ENCODE results near the gene HYAL1.
"Not testable (repeated sequence)": the region's sequence is repeated elsewhere in the genome, so short reads cannot be mapped to it uniquely, and the experiment has no call there.

Gene HYAL1

DNA sequence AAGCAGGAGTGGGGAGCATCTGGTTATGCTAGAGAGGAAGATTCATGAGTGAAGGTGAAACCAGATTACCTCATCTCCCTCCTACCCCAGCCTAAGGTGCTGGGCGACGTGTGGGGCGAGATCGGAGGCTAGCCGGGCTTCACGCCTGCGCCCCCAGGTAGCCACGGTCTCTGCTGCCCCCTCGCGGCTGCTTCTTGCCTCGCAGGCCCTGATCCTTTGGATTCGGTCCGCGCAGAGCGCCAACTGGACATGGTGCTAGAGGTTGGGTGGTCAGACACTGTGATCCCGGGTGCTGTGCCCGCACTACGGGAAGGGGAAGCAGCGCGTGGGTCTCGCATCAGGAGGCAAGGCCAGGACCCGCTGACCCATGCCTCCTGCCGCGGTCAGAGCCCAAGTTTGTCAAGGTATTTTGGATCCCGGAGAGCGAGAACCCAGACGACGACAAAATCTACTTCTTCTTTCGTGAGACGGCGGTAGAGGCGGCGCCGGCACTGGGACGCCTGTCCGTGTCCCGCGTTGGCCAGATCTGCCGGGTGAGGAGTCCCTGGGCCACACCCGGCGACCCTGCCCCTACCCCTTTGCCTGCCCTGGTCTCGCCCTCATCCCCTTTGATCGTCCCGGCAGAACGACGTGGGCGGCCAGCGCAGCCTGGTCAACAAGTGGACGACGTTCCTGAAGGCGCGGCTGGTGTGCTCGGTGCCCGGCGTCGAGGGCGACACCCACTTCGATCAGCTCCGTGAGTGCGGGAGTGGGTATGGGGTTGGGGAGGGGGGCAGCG lies 30.3 kb downstream of the HYAL1 start:
- DNase-seq (ENCODE audit: low spot score): peak; percentile 83

DNA sequence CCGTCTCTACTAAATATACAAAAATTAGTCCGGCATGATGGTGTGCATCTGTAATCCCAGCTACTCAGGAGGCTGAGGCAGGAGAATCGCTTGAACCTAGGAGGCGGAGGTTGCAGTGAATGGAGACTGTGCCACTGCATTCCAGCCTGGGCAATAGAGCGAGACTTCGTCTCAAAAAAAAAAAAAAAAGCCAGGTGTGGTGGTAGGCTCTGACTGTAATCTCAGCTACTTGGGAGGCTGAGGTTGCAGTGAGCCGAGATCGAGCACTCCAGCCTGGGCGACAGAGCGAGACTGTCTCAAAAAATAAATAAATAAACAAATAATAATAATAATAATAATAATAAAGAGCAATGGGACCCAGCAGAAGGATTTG lies 30.9 kb downstream of the HYAL1 start:
- not testable (repeated sequence) for DNase-seq (ENCODE audit: low spot score)

DNA sequence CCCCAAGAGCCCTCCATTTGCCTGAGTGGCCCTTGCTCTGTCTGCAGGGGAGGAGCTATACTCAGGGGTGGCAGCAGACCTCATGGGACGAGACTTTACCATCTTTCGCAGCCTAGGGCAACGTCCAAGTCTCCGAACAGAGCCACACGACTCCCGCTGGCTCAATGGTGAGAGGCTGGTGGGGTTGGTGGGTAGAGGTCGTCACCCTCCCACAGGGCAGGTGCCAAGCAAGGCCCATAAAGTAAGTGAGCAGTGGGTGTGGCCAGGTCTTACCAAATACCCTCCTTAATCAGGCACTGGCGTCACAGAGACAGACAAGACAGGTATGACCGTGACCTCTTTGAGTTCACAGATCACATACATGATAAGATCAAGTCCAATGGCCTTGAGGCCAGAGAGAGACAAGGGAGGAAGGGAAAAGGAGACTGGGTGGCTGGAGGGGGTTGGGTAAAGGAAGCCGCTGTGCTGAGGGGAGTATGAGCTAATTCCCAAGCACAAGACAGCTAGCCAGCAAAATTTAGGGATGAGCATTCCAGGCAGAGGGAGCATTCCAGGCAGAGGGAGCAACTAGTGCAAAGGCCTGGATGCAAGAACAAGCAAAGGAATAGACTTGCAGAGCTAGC lies 31.9 kb downstream of the HYAL1 start:
- DNase-seq (ENCODE audit: low spot score): no peak

DNA sequence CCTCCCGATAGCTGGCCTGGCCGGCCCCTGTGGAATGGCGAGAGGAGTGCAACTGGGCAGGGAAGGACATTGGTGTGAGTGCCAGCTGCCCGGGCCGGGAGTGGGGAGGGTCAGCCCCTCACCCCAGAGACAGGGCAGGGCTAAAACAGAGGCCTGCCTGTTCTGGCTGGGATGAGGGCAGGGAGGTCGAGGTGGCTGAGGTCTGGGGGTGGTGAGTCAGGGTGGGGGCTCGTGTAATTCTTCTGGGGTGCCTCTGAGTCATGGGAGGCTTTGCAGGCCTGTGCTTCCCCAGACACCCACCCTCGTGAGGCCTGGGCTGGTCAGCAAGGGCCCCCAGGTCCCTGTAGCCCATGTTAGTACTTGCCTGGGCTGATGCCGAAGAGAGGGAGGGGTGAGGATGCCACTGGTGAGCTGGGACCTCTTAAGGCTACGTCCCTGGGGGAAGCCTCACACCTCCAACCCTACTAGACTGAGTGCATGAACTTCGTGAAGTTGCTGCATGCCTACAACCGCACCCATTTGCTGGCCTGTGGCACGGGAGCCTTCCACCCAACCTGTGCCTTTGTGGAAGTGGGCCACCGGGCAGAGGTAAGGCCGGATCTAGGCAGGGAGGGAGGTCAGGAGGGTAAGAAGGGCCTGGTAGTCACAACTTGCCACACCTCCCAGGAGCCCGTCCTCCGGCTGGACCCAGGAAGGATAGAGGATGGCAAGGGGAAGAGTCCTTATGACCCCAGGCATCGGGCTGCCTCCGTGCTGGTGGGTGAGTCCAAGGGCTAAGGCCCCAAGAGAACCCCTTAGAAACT lies 32.8 kb downstream of the HYAL1 start:
- DNase-seq (ENCODE audit: low spot score): no peak

DNA sequence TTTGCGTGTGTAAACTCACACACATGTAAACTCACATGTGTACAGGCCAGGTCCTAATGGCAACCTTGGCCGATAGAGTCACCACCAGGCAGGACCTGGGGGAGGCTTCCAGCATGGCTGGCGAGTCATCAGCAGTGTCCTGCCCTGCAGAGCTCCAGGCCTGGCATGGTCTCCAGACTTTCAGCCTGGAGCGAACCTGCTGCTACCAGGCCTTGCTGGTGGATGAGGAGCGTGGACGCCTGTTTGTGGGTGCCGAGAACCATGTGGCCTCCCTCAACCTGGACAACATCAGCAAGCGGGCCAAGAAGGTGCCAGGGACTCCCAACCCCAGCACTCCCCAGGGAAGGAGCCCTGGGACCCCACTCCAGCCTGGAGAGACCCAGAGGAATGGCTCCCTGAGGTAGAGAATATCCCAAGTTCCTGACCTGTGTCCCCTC lies 33.4 kb downstream of the HYAL1 start:
- no peak for DNase-seq (ENCODE audit: low spot score)

DNA sequence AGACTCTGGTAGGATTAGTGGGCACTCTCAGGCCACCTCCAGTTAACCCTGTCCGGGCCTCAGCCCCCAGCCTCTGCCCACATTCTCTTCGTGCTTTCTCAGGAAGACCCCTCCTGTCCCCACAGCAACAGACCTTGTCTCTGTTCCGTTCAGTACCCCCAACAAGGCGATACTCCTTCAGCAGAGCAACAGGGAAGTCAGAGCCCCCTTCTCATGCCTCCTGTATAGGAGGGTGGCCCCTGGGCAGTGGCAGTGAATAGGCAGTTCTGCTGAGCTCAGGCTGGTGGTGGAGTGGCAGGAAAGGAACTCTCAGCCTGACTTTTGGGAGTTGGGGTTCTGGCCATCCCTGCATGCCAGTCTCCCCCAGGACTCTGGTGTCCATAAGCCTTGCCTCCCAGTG lies 33.9 kb downstream of the HYAL1 start:
- no peak for DNase-seq (ENCODE audit: low spot score)

DNA sequence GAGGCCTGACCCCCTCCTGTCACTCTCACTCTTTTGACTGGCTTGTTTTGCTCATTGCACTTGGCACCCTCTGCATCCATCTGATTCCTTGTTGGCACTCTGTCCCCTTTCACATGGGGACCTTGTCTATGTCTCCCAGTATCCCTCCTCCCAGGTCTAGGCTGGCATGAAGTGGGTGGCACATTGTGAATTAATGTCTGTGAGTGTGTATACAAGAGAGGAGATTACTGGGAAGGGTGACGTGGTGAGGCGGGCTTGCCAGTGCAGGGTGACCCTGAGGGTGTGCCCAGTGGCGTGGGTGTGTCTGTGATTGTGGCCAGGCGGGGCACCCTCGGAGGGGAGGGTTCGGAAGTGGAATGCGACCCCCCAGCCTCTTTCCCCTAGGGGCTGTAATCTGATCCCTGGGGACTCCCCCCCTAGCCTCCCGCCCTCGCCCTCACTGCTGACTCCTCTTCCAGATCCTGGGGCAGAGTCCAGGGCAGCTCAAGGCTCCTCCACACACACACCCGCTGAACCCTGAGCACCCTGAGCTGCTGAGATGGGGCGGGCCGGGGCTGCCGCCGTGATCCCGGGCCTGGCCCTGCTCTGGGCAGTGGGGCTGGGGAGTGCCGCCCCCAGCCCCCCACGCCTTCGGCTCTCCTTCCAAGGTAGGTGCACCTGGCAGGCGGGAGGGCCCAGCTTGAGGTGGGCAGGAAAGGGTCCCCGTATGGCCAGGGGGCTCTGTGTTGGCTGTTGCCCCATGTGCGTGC lies 34.5 kb downstream of the HYAL1 start, which contains the start of gene SEMA3B:
Gene SEMA3B (plus strand): TSS at position 445 of the 749 bp plus-strand sequence. CDS start 94 bp downstream, at position 539.
- DNase-seq (ENCODE audit: low spot score): no peak

DNA sequence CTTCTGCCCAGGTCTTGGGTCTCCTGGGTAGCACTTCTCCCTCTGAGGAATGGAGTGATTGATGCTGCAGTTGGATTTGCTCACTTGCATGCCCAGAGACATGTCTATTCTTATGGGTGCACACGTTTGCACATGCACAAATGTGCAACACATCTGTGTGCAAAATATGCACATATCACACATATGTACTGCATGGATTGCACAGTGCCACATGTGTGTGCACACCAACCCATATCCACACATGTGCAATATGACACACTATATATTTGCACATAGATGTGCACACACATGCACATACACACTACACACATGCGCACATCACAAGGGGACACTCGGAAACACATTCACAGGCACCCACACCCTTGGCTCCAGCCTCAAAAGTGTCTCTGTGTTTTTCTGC lies 35.1 kb downstream of the HYAL1 start:
- DNase-seq (ENCODE audit: low spot score): no peak

DNA sequence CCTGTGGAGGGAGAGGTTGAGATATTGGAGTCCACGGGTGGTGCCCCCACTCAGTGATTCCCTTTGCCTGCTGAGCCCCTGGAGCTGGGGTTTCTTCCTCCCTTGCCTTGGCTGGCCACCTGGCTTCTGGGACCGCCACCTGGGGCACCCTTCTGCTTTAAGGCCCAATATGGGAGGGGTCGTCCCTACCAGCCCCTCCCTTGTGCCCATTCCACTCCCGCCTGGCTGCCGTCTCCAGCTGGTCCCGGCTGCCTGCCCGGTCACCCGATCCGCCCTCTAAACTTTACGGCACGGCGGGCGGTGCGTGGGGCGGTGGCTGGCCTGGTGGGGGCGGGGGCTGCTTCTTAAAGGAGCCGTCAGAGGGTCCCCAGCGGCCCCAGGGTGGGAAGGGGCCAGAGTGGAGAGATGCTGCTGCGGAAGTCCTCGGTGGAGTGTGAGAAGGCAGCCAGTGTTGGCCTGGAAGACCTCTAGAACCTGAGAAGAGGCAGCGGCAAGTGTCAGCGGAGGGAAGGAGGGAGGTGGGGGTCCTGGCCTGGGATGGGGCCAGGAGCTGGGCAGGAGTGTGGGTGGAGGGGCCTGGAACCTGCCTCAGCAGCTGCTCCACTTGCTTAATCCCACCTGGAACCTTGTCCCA lies 36.0 kb downstream of the HYAL1 start:
- no peak for DNase-seq (ENCODE audit: low spot score)

DNA sequence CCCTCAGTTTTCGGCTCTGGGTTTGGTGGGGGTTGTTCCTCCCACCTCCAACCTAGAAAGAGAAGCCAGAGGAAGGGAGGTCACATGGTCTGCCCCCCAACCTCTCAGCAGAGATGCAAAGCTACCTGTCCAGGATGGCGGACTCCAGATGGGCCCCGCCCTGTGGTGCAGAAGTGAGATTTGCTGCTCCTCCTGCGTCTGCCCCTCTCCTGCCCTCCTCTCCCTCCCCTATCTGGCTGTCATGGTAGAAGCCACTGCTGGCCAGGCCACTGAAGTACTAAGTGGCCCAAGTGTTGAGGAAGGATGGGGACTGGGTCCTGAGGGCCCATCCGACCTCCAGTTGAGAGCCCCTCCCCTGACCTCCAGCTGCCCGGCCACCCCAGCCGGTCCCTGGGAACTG lies 36.5 kb downstream of the HYAL1 start:
- DNase-seq (ENCODE audit: low spot score): no peak

DNA sequence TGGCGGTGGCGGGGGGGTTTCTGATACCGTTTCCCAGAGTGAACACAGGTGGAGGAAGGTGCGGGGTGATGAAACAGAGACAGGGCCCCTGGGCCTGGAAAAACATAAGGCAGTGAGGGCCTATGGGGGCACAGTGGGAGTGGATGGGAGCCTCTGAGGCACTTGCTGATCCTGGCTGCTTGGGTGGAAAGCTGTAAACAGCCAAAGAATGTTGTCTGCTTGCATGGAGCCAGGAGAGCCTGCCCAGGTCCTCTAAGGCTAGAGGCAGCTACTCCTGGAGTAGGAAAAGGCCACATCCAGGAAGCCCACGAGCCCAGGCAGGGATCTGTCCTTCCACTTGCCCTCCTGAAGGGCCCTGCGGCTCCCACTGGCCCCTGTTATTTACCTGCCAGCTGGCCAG lies 37.4 kb downstream of the HYAL1 start:
- DNase-seq (ENCODE audit: low spot score): no peak

DNA sequence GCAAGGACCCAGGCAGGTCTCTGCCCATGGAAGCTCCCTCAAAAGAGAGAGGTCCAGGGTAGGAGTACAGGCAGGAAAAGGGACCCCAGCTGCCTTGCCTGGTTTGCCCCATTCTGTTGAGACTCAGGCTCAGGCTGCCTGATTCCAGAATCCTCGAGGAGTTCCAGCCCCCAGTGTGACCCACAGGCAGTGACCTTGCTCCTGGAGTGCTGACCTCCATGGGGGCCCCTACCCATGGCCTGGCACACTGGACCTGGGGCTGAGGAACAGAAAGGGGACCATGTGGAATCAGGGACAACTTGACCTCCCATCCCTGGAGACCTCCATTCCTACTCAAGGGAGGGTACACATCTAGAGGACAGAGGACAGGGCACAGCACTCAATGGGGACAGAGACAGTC lies 37.8 kb downstream of the HYAL1 start:
- no peak for DNase-seq (ENCODE audit: low spot score)

DNA sequence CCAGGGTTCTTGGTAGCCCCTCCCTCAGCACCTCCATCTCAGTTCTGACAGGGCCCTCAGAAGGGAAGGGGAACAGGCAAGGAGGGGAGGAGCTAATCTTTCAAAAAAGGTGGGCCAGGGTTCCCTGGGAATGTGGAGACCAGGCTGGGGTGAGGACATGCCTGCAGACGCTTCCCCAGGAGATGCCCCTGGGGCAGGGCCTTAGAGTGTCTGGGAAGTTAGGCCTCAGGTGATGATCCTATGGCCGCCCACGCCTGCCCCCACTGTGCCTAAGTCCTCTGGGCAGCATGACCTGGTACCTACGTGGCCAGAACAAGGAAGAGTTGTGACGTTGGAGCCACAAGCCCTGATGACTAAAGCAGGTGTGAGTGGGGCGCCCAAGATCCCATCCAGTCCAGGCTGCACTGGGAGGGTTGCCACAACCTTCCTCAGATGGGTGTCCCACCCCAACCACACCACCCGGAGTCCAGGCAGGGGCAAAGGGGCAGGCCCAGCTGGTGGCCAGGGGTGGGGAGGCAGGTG lies 38.3 kb downstream of the HYAL1 start:
- DNase-seq (ENCODE audit: low spot score): no peak

DNA sequence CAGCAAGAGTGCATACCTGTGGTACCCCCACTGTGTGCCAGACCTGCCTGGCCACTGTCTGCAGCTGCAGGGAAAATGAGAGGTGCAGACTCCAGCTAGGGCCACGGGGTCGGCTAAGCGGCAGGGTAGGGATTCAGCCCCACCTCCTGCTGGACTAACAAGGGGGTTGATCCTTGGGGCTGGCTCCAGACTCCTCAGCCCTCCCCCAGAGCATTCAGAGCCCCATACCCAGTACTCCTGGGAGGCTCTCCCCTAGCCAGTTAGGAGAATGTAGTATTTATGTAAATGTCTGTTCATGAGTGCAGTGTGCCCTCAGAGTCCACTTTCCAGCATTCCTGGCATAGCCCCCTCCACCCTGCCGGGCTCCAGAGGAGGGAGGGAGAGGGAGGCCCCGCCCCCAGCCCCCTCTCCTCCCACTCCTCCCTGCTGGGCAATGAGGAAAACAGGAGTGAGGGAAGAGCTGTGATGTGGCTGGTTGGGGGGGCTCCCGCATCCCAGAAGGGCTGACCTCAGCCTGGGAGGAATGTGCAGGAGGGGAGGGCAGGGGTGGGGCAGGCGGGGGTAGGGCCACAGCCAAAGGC lies 38.9 kb downstream of the HYAL1 start:
- peak; percentile 93 for DNase-seq (ENCODE audit: low spot score)

DNA sequence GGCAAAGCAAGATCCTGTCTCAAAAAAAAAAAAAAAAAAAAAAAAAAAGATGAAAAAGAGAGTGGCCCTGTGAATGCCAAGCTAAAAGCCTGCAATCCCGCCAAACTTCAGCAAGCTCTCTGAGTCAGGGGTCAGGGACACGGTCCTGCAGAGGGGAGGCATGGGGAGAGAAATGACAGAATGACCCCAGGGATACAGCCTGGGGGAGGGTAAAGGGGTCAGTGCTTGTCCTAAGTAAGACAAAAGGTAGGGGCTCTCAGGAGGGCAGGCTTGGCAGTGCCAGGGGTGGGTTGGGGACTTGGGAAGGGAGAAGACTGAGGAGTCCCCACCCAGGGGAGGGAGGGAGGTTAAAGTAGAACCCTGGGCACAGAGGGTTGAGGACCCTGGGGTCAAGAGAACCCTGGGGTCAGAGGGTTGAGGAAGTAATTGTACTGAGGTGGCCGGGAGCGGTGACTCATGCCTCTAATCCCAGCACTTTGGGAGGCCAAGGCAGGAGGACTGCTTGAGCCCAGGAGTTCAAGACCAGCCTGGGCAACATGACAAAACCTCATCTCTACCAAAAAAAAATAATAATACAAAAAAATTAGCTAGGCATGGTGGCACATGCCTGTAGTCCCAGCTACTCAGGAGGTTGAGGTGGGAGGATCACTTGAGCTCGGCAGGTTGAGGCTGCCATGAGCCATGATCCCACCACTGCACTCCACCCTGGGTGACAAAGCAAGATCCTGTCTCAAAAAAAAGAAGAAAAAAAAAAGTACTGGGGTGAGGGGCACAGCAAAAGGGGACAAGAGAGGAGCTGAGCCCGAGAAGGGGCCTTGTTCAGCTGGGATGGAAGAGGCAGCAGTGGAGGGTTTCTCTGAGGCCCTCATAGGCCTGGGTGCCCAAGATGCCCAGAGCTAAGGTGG lies 39.6 kb downstream of the HYAL1 start:
- DNase-seq (ENCODE audit: low spot score): no peak

DNA sequence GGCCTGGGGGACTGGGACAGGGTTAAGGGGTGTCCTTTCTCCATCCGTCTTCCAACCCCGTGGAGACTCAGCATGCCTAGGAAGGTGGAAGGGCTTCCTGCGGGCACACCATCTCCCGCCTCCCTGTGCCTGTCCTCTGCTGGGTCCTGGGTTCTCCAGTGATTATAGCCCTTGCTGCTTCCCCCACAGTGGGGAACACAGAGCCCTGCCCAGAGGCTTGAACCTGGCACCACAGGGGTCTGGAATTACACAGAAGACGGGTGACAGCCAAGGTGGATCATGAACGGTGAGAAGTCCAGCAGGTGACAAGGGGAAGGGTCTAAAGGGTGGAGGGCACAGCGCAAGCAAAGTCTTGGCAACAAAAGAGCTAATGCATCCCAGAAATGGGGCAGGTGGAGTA lies 40.6 kb downstream of the HYAL1 start:
- DNase-seq (ENCODE audit: low spot score): no peak

DNA sequence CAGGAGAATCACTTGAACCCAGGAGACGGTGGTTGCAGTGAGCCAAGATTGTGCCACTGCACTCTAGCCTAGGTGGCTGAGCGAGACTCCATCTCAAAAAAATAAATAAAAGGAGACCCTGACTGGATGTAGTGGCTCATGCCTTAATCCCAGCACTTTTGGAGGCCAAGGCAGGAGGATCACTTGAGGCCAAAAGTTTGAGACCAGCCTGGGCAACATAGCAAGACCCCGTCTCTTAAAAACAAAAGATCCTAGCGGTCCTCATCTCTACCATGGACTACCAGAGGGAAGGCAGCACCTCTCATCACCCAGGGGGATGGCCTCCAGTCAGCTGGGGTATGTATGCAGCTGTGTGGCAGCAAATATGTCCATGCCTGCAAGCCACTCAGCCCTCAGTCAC lies 41.2 kb downstream of the HYAL1 start:
- not testable (repeated sequence) for DNase-seq (ENCODE audit: low spot score)

DNA sequence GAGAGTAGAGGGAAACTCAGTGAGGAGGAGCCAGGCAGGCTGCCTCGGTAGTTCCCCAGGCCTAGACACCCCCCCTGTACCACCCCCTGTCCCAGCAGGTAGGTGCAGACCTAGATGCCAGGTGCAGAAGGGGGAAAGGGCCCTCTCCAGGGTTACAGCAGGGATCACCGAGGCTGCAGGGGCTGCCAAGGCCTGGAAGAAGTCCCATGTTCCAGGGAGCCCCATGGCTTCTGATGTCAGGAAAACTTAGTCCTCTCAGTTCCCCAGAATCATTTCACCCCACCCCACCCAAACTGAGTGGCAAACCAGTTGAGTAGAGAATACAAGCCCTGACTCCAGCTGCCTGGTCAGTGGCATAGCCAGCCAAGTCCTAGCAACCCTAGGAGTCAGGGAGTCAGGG lies 41.9 kb downstream of the HYAL1 start:
- no peak for DNase-seq (ENCODE audit: low spot score)

DNA sequence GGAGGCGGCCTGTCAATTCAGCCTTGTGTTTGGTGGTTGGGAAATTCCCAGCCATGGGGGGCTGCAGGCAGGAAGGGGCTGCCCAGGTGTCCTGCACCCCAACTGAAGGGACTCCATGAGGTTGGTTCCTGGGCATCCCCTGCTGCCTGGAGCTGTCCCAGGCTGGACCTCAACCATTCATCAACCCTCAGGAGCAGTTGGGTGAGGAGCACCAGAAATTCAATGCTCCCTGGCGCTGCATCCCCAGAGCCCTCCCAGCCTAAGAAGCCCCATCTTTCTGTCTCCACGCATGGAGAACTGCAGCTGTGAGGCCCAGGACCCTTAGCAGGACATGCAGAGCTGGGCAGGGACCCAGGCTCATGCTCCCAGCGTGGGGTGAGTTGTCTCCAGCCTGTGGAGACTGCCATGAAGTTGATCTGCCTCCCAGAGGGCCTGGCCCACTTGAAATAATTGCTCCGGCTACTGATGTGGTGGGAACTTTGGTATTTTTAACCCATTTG lies 42.4 kb downstream of the HYAL1 start:
- DNase-seq (ENCODE audit: low spot score): no peak

Measured in cerebellar cortex (tissue), 1 donor.